Keratinocyte (primary cell): Measurements from ENCODE around the gene PIK3AP1. TPM values are rescaled to one million over a fixed set of nuclear protein-coding genes. Genes with fewer than 3 reads are reported as not detected.

Experiments
- DNase-seq: peaks from one replicate; pipeline ENCODE4 v3.0.0-alpha.2; 2011; ENCODE audit warnings: low read depth, missing footprints, low spot score
- FAIRE-seq: peaks from 2 replicates; lab custom pipeline; 2011; peaks lifted over from hg19 to GRCh38; lab: Jason Lieb, UNC
- H2AFZ ChIP-seq: 2 replicates; pipeline ENCODE4 v1.6.0; 2012; ENCODE audit warnings: low read length, control low read depth, inconsistent platforms; ENCODE audit not compliant: control insufficient read depth
- H3K27ac ChIP-seq: 2 replicates; pipeline ENCODE4 v1.5.1; 2011; ENCODE audit warnings: low read length; ENCODE audit not compliant: control insufficient read depth, insufficient read depth
- H3K27me3 ChIP-seq: 3 replicates; pipeline ENCODE4 v1.6.0; 2011; ENCODE audit warnings: low read length; ENCODE audit not compliant: control insufficient read depth, insufficient read depth; ENCODE audit errors: extremely low read depth
- H3K36me3 ChIP-seq, 2 experiments: 2 replicates in 1 of 2; 3 replicates in 1 of 2; pipeline ENCODE4 v1.5.1; 2011; ENCODE audit warnings: low read length in 2 of 2, mild to moderate bottlenecking in 1 of 2; ENCODE audit not compliant: control insufficient read depth in 2 of 2, insufficient read depth in 2 of 2; ENCODE audit errors: extremely low read depth in 1 of 2
- H3K4me1 ChIP-seq: 3 replicates; pipeline ENCODE4 v1.5.1; 2011; ENCODE audit warnings: low read length; ENCODE audit not compliant: control insufficient read depth, insufficient read depth; ENCODE audit errors: extremely low read depth
- H3K4me2 ChIP-seq: 3 replicates; pipeline ENCODE4 v1.6.0; 2011; ENCODE audit warnings: low read depth, low read length; ENCODE audit not compliant: control insufficient read depth, insufficient read depth; ENCODE audit errors: extremely low read depth
- H3K4me3 ChIP-seq, 3 experiments: fragments of 200-600 bp in 1 of 3; sonication (generic) in 1 of 3; 2 replicates in 2 of 3; 3 replicates in 1 of 3; pipeline ENCODE4 v1.5.1; 2011 to 2016; ENCODE audit warnings: low read length in 3 of 3, mild to moderate bottlenecking in 3 of 3, control low read depth in 2 of 3, inconsistent platforms in 1 of 3, low read depth in 1 of 3, mixed read lengths in 1 of 3, mixed run types in 1 of 3, moderate library complexity in 1 of 3; ENCODE audit not compliant: control insufficient read depth in 2 of 3, insufficient read depth in 2 of 3; ENCODE audit errors: extremely low read depth in 1 of 3
- H3K79me2 ChIP-seq: 2 replicates; pipeline ENCODE4 v1.6.0; 2012; ENCODE audit warnings: low read length; ENCODE audit not compliant: control insufficient read depth, insufficient read depth
- H3K9ac ChIP-seq: 3 replicates; pipeline ENCODE4 v1.6.0; 2011; ENCODE audit warnings: low read length; ENCODE audit not compliant: control insufficient read depth, insufficient read depth; ENCODE audit errors: extremely low read depth
- H3K9me1 ChIP-seq: 3 replicates; pipeline ENCODE4 v1.6.0; 2011; ENCODE audit warnings: low read length; ENCODE audit not compliant: control insufficient read depth, insufficient read depth; ENCODE audit errors: extremely low read depth
- H3K9me3 ChIP-seq: 2 replicates; pipeline ENCODE4 v1.5.1; 2012; ENCODE audit warnings: low read depth, low read length; ENCODE audit not compliant: control insufficient read depth
- H4K20me1 ChIP-seq: 3 replicates; pipeline ENCODE4 v1.6.0; 2011; ENCODE audit warnings: low read length; ENCODE audit not compliant: control insufficient read depth, insufficient read depth; ENCODE audit errors: extremely low read depth
- EZH2 ChIP-seq: IDR thresholded peaks from one replicate; pipeline ENCODE4 v1.6.1; 2012; ENCODE audit warnings: inconsistent platforms, mild to moderate bottlenecking, low read length, moderate library complexity
- dilution Hi-C: fragments of 300-500 bp; cut with MboI; formaldehyde crosslinking; loops from one replicate; pipeline ENCODE4 v1.7.0; 2020; ENCODE audit warnings: low sequenced_read_pairs; ENCODE audit not compliant: extremely low pct_ligation_motif_present
- polyA plus RNA-seq, 5 experiments: library from polyadenylated mRNA; depleted of rRNA in 3 of 5; stranded (reverse) in 3 of 5; stranded (forward) in 1 of 5; unstranded in 1 of 5; fragments of >200 nt; gene quantifications; 1 replicate in 1 of 5; 2 replicates in 3 of 5; 3 replicates in 1 of 5; pipeline versions ENCODE4 v1.2.1 to v1.2.3, GENCODE V29; 2011 to 2012; ENCODE audit warnings: missing spikeins in 2 of 5, low read depth in 1 of 5, low replicate concordance in 1 of 5
- TF ChIP-seq, protein P1 (sequence below), 3 experiments: IDR thresholded peaks in 1 of 3; conservative IDR thresholded peaks in 1 of 3; optimal IDR thresholded peaks in 1 of 3; 2 replicates in 2 of 3; 3 replicates in 1 of 3; pipeline versions ENCODE3 to v1.5.1; 2011; ENCODE audit warnings: low read length in 3 of 3, mild to moderate bottlenecking in 3 of 3, moderate library complexity in 2 of 3, control low read depth in 1 of 3, inconsistent platforms in 1 of 3; ENCODE audit not compliant: insufficient read depth in 2 of 3; ENCODE audit errors: extremely low read depth in 1 of 3

Gene PIK3AP1
- polyA plus RNA-seq, 1 donor (not counting 4 experiments of a cell fraction or from before 2014, with no cell fraction given), result not detected

DNA sequence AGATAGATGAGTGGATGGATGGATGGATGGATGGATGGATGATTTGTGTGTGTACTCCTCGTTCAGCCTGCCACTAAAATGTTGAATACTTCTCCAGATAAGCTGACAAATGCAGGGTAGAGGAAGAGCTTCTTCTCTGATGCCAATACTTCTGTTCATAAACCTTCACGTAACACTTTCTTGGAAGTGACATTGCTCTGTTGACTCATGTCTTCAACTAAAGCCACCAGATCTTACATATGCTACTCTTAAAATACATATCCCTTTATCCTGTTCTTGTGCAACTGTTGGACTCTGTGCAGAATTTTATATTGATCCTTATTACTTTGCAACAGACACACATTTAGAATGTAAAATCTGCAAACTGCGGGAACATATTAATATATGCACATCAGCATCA is 26.9 kb downstream of the PIK3AP1 start:
- FAIRE-seq (no peak), DNase-seq (no peak)
- Histone ChIP-seq H3K27ac (no peak overlapping the region), H3K27me3 (no peaks in the 10 kb centered on the region), H3K9ac (no peak overlapping the region), H3K4me1 (no peaks in the 10 kb centered on the region), H3K9me3 (no peaks in the 10 kb centered on the region), H3K9me1 (no peaks in the 10 kb centered on the region), H4K20me1 (no peaks in the 10 kb centered on the region), H3K36me3 (no peaks in the 10 kb centered on the region), H3K4me3 (no peak overlapping the region), H2AFZ (no peak overlapping the region), H3K79me2 (no peaks in the 10 kb centered on the region), H3K4me2 (no peak overlapping the region)
- dilution Hi-C loops, result no loop called here
- TF ChIP-seq, protein P1, sequence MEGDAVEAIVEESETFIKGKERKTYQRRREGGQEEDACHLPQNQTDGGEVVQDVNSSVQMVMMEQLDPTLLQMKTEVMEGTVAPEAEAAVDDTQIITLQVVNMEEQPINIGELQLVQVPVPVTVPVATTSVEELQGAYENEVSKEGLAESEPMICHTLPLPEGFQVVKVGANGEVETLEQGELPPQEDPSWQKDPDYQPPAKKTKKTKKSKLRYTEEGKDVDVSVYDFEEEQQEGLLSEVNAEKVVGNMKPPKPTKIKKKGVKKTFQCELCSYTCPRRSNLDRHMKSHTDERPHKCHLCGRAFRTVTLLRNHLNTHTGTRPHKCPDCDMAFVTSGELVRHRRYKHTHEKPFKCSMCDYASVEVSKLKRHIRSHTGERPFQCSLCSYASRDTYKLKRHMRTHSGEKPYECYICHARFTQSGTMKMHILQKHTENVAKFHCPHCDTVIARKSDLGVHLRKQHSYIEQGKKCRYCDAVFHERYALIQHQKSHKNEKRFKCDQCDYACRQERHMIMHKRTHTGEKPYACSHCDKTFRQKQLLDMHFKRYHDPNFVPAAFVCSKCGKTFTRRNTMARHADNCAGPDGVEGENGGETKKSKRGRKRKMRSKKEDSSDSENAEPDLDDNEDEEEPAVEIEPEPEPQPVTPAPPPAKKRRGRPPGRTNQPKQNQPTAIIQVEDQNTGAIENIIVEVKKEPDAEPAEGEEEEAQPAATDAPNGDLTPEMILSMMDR (optimal IDR thresholded peaks at IDR 0.05 in 1 of 3, IDR thresholded peaks at IDR 0.05 in 1 of 3, conservative IDR thresholded peaks at IDR 0.05 in 1 of 3; ENCODE audit: extremely low read depth in 1 of 3, insufficient read depth in 2 of 3, low read length in 3 of 3), result no peak
- TF ChIP-seq EZH2, result no peak

DNA sequence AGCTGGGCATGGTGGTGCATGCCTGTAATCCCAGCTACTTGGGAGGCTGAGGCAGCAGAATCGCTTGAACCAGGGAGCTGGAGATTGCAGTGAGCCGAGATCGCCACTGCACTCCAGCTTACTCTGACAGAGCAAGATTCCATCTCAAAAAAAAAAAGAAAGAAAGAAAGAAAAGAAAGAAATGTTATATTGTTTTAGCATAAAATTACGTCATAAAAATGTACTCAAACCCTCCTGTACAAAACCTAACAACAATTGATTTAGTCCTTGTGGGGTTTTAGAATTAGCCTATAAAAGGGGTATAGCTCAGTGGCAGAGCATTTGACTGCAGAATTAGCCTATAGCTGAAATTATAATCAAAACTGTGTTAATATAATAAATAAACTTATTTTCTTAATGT is 27.9 kb downstream of the PIK3AP1 start:
- Histone ChIP-seq H3K9ac (no peak overlapping the region), H3K9me1 (no peaks in the 10 kb centered on the region), H2AFZ (no peak overlapping the region), H3K36me3 (no peaks in the 10 kb centered on the region), H3K9me3 (no peaks in the 10 kb centered on the region), H3K4me2 (no peak overlapping the region), H4K20me1 (no peaks in the 10 kb centered on the region), H3K4me3 (no peak overlapping the region), H3K27me3 (no peaks in the 10 kb centered on the region), H3K4me1 (no peaks in the 10 kb centered on the region), H3K79me2 (no peaks in the 10 kb centered on the region), H3K27ac (no peak overlapping the region)
- no peak for TF ChIP-seq EZH2
- TF ChIP-seq, protein P1 (optimal IDR thresholded peaks at IDR 0.05 in 1 of 3, IDR thresholded peaks at IDR 0.05 in 1 of 3, conservative IDR thresholded peaks at IDR 0.05 in 1 of 3; ENCODE audit: extremely low read depth in 1 of 3, insufficient read depth in 2 of 3, low read length in 3 of 3), result no peak
- DNase-seq, result no peak
- FAIRE-seq, result no peak
- dilution Hi-C loops, result no loop called here
